Heart right ventricle (tissue), 16 donors: ENCODE data around the gene C16orf87. TPM values are rescaled to one million over a fixed set of nuclear protein-coding genes. Genes with fewer than 3 reads are reported as not detected.

ENCODE experiments used
- ATAC-seq, 8 donors: fragments of 200-7000 bp; cut with Tn5 transposase; one replicate each; pipeline ENCODE4 v1.9.1; 2020; ENCODE audit warnings: mild to moderate bottlenecking in 8 of 8, moderate library complexity in 8 of 8, moderate number of reproducible peaks in 1 of 8
- DNase-seq, 2 donors: peaks; one replicate each; pipeline ENCODE4 v3.0.0-alpha.2; 2020
- H3K27ac ChIP-seq, 10 donors: fragments of 200-600 bp; sonication (generic) in 2 of 10; one replicate each; pipeline versions ENCODE4 v1.5.0 to v1.8.0; 2020 to 2022; ENCODE audit warnings: mild to moderate bottlenecking in 3 of 10
- H3K27me3 ChIP-seq, 7 donors: fragments of 200-600 bp; one replicate each; pipeline ENCODE4 v1.8.0; 2021 to 2022; ENCODE audit warnings: mild to moderate bottlenecking in 2 of 7
- H3K36me3 ChIP-seq, 9 donors: fragments of 200-600 bp; sonication (generic) in 1 of 9; one replicate each; pipeline versions ENCODE4 v1.5.0 to v1.8.0; 2020 to 2022; ENCODE audit warnings: mild to moderate bottlenecking in 2 of 9
- H3K4me1 ChIP-seq, 9 donors: fragments of 200-600 bp; sonication (generic) in 1 of 9; one replicate each; pipeline versions ENCODE4 v1.5.0 to v1.8.0; 2020 to 2022; ENCODE audit warnings: mild to moderate bottlenecking in 4 of 9
- H3K4me3 ChIP-seq, 10 donors: fragments of 200-600 bp; sonication (generic) in 2 of 10; one replicate each; pipeline versions ENCODE4 v1.5.0 to v1.8.0; 2020 to 2022; ENCODE audit warnings: mild to moderate bottlenecking in 7 of 10, moderate library complexity in 2 of 10
- H3K9me3 ChIP-seq, 11 donors: fragments of 200-600 bp in 10 of 11; sonication (generic) in 2 of 11; one replicate each; pipeline versions ENCODE4 v1.5.0 to v1.8.0; 2013 to 2022; ENCODE audit warnings: mild to moderate bottlenecking in 2 of 11, control low read depth in 1 of 11, moderate library complexity in 1 of 11
- CTCF ChIP-seq, 9 donors: fragments of 200-600 bp; sonication (generic) in 2 of 9; IDR thresholded peaks; one replicate each; pipeline versions ENCODE4 v1.5.0 to v1.8.0; 2021 to 2022; ENCODE audit warnings: antibody characterized with exemption in 9 of 9, mild to moderate bottlenecking in 5 of 9, moderate library complexity in 1 of 9
- WGBS, 2 donors: extraction: QIAGEN DNeasy Blood & Tissue Kit; methylation state at CpG; one replicate each; pipeline ENCODE4 v1.1.7; 2013; ENCODE audit warnings: inconsistent platforms in 1 of 2; 5-methylcytosine and 5-hydroxymethylcytosine counted together
- intact Hi-C, 10 donors: fragments of 100-400 bp; cut with DNase I; formaldehyde crosslinking; loops; one replicate each; pipeline versions ENCODE4 v1.11.1 to v1.14.2; 2022
- polyA plus RNA-seq, 2 donors: library from polyadenylated mRNA; stranded (reverse); fragments of 200-250 nt; gene quantifications; one replicate each; pipeline ENCODE4 v1.2.3, GENCODE V29; 2013
- total RNA-seq, 10 donors: library from RNA; stranded (reverse); fragmentation: NEBNext Ultra II Directional in 3 of 10; extraction: Animal tissue kit (Norgen Biotek cat#: 25700) in 3 of 10; gene quantifications; one replicate each; pipeline versions ENCODE4 v1.2.1 to v1.2.4, GENCODE V29; 2021 to 2023
- donor health status: Arrhythmogenic right ventricular cardiomyopathy.
- donor health status: ischemic (EF 13 %, LVEDD 7.1; RV severe dilation, severe dysfunction).
- donor health status: healthy with polysubstance abuse.
- donor health status: DM: no; HTN: yes; CAD: no.
- donor health status: DM: no; HTN: no; CAD: no.
- donor health status: ischemic (EF 25% LVEDD 6.9; RV normal size, moderate dysfunction).
- donor health status: ischemic (EF 25% LVEDD 5.7; RV mildly dilated, moderate dysfunction).
- donor health status: healthy.
- donor health status: DM: yes; HTN: yes; CAD: no.
- donor health status: Ischemic cardiomyopathy.
- donor health status: ischemic (EF 35%, LVEDD 5.7; RV mildly dilated, moderate dysfunction).
- donor health status: nonischemic (EF 11% LVEDD 7.7; RV severe dilation, severe dysfunction).
- donor health status: DM: yes; HTN: yes; CAD: no.
- donor health status: PGD.
- donor health status: ischemic (EF 29% LVEDD 5.4; RV normal size, mild dysfunction).
- donor health status: nonischemic (EF 23%, LVEDD 6.1; RV moderate dilation, normal function).

The C16orf87 gene
- total and polyA plus RNA-seq, 12 donors = 3.1 to 17.8 (median 12.0) TPM

- WGBS, 2 donors = 87 to 89% methylated on average over 6 of the region's 6 CpGs
- Histone ChIP-seq H3K9me3 (peaks cover 0 to under 1% (median 0%) of the 10 kb centered on the region in 11 donors), H3K36me3 (no peaks in the 10 kb centered on the region), H3K4me1 (peaks cover 0 to 3% (median 0%) of the 10 kb centered on the region in 9 donors), H3K27me3 (no peaks in the 10 kb centered on the region), H3K27ac (no peak overlapping the region), H3K4me3 (no peak overlapping the region)
- no peak for TF ChIP-seq CTCF (IDR thresholded peaks at IDR 0.05)
- ATAC-seq (no peak), DNase-seq (no peak)
- intact Hi-C loops = loop anchor here in 1 of 10 donors (10.0 kb wide), 1 partner anchor 248 kb away; no protein-coding TSS in a partner anchor
Measured at GRCh38 chr16:46836534-46837530, 5.9 kb upstream of the C16orf87 start.

- no peaks in the 10 kb centered on the region for H3K9me3 ChIP-seq
- no peak overlapping the region for H3K4me3 ChIP-seq
- no peak for DNase-seq
- ATAC-seq = no peak
- intact Hi-C loops = loop anchor here in 4 of 10 donors (2.0 to 10.0 kb wide), 3 partner anchors 17 to 251 kb away; partner anchors contain the start of genes ORC6 (in 2 of the 4) and VPS35 (in 2 of the 4)
- no peaks in the 10 kb centered on the region for H3K36me3 ChIP-seq
- no peak overlapping the region for H3K27ac ChIP-seq
- H3K4me1 ChIP-seq = peaks cover 0 to 19% (median 12%) of the 10 kb centered on the region in 9 donors
- H3K27me3 ChIP-seq = no peaks in the 10 kb centered on the region
- whole genome bisulfite sequencing, 2 donors = 85 to 90% methylated on average over 2 of the region's 2 CpGs
- no peak for TF ChIP-seq CTCF (IDR thresholded peaks at IDR 0.05)
Measured at GRCh38 chr16:46833460-46833800, 2.5 kb upstream of the C16orf87 start.

- H3K27ac ChIP-seq = no peak overlapping the region
- intact Hi-C loops = loop anchor here in 4 of 10 donors (2.0 to 10.0 kb wide), 3 partner anchors 18 to 252 kb away; partner anchors contain the start of genes ORC6 (in 2 of the 4) and VPS35 (in 2 of the 4)
- no peaks in the 10 kb centered on the region for H3K27me3 ChIP-seq
- no peak for ATAC-seq
- H3K4me1 ChIP-seq = peaks cover 0 to 19% (median 12%) of the 10 kb centered on the region in 9 donors
- WGBS, 2 donors = 86 to 89% methylated on average over 7 of the region's 7 CpGs
- no peak overlapping the region for H3K4me3 ChIP-seq
- no peaks in the 10 kb centered on the region for H3K9me3 ChIP-seq
- TF ChIP-seq CTCF (IDR thresholded peaks at IDR 0.05) = no peak
- H3K36me3 ChIP-seq = no peaks in the 10 kb centered on the region
- DNase-seq = no peak
Measured at GRCh38 chr16:46832757-46833459, 1.9 kb upstream of the C16orf87 start.

- H3K36me3 ChIP-seq = no peaks in the 10 kb centered on the region
- no peaks in the 10 kb centered on the region for H3K9me3 ChIP-seq
- peaks cover 0 to 19% (median 12%) of the 10 kb centered on the region in 9 donors for H3K4me1 ChIP-seq
Measured at GRCh38 chr16:46830417-46830901, 521 bp downstream of the C16orf87 start.

More at GRCh38 chr16:46830417-46830901, 521 bp downstream of the C16orf87 start:
- peak in 1 of 9 donors; percentile 15 for TF ChIP-seq CTCF (IDR thresholded peaks at IDR 0.05)
- no peaks in the 10 kb centered on the region for H3K27me3 ChIP-seq
- H3K4me3 ChIP-seq = peak overlapping the region; percentile 69 to 96 (median 92)
- peak; percentile 12 to 43 for DNase-seq
- intact Hi-C loops = loop anchor here in 3 of 10 donors (5.0 to 10.0 kb wide), 2 partner anchors 143 to 254 kb away; partner anchors contain the start of genes ORC6 (in 2 of the 3) and VPS35 (in 2 of the 3)
- peak overlapping the region; percentile 76 to 97 (median 90) for H3K27ac ChIP-seq
- ATAC-seq = peak; percentile 17 to 74 (median 51)
- WGBS, 2 donors = 0% methylated on average over 43 to 45 of the region's 45 CpGs
